MM.1S (cell line): ENCODE measurements around the gene TNFRSF1A.

Source experiments
- CTCF ChIP-seq: fragments of 300-600 bp; sonication (generic); IDR thresholded peaks from 2 replicates; pipeline ENCODE4 v1.5.1; 2016; ENCODE audit warnings: antibody characterized with exemption, low read length, mixed read lengths
- EZH2 ChIP-seq: fragments of 300-600 bp; sonication (generic); optimal IDR thresholded peaks from 2 replicates; pipeline ENCODE3; 2017; ENCODE audit warnings: low read depth, mild to moderate bottlenecking, antibody characterized with exemption, low read length, mixed read lengths
- EZH2phosphoT487 ChIP-seq: fragments of 300-600 bp; sonication (generic); IDR thresholded peaks from 2 replicates; pipeline ENCODE4 v1.6.1; 2018; ENCODE audit warnings: antibody characterized with exemption, low read length

GRCh38 chr12:6322969-6323339 is 18.9 kb downstream of the TNFRSF1A start:
- no peak for TF ChIP-seq CTCF
- no peak for TF ChIP-seq EZH2
- no peak for TF ChIP-seq EZH2phosphoT487
